DMS153 treated with DMSO at 0.1 percent for 48 hours (cell line): Measurements from ENCODE around the gene FBXO28.
A peak's percentile ranks its signal among the peaks of the same experiment; 100 is the strongest.

ENCODE experiments used
- DNase-seq: peaks from one replicate; lab custom pipeline; 2025; ENCODE audit not compliant: unreplicated experiment; lab: John Stamatoyannopoulos, UW

FBXO28 gene

GRCh38 chr1:224149709-224150108, 35.8 kb downstream of the FBXO28 start:
- no peak for DNase-seq

DNA sequence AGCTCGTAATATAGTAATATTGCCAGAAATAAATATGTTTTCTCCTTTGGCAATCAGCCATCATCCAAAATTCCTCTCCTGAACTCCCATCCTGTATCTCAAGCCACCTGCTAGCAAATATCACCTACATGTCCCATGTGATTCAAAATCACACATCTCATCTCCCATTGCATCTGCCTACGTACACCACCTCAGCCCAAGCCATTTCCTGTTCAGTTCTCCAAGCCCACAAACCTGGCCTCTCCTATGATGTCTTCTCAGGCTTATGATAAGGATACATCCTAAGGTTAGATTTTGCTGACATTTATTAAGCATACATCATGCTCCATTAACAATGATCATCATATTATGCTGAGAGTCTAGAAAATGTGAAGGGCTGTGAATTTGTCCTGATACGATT, 37.2 kb downstream of the FBXO28 start:
- no peak for DNase-seq

DNA sequence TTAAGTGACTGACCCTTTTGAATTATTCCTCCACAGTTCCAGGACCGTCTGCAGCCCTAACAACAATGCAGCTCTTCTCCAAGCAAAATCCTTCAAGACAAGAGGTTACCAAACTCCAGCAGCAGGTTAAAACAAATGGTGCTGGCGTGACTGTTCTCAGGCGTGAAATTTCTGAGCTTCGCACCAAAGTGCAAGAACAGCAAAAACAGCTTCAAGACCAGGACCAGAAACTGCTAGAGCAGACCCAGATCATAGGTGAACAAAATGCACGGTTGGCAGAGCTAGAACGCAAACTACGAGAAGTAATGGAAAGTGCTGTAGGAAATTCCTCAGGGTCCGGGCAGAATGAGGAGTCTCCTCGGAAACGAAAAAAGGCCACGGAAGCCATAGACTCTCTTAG, 43.4 kb downstream of the FBXO28 start:
- no peak for DNase-seq

GRCh38 chr1:224159541-224159940, 45.6 kb downstream of the FBXO28 start:
- DNase-seq, result no peak

GRCh38 chr1:224160171-224160682, 46.3 kb downstream of the FBXO28 start:
- DNase-seq, result no peak

- DNase-seq, result no peak
Observed at GRCh38 chr1:224162768-224163167, 48.9 kb downstream of the FBXO28 start.

GRCh38 chr1:224163311-224163710, 49.4 kb downstream of the FBXO28 start:
- no peak for DNase-seq

GRCh38 chr1:224168859-224169380, 55.0 kb downstream of the FBXO28 start:
- no peak for DNase-seq

- no peak for DNase-seq
Observed at GRCh38 chr1:224169718-224170270, 55.9 kb downstream of the FBXO28 start.

GRCh38 chr1:224170343-224170742, 56.4 kb downstream of the FBXO28 start:
- DNase-seq, result no peak

DNA sequence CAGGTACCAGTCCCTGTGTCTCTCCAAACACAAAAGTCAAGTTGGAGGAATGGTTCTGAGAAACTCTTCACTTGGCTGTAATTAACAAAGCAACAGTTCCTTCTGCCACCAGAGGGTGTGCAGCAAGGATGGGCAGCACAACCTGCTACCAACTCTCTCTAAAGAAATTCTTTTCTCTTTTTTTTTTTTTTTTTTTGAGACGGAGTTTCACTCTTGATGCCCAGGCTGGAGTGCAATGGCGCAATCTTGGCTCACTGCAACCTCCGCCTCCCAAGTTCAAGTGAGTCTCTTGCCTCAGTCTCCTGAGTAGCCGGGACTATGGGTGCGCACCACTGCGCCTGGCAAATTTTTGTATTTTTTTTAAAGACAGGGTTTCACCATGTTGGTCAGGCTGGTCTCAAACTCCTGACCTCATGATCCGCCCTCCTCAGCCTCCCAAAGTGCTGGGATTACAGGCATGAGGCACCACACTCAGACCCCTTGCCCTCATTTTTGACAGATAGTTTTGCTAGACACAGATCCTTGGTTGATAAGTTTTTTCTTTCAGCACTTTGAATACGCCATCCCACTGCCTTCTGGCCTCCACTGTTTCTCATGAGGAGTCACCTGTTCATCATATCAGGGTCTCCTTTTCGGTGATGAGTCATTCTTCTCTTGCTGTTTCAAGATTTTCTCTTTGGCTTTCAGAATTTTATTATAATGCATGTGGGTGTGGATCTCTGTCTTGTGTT, 57.0 kb downstream of the FBXO28 start:
- DNase-seq, result no peak

- no peak for DNase-seq
Observed at GRCh38 chr1:224172229-224172628, 58.3 kb downstream of the FBXO28 start.

- DNase-seq, result no peak
Observed at GRCh38 chr1:224173523-224173922, 59.6 kb downstream of the FBXO28 start.

- DNase-seq, result peak; percentile 24
Observed at GRCh38 chr1:224175617-224176016, 61.7 kb downstream of the FBXO28 start.

GRCh38 chr1:224177356-224177999, 63.6 kb downstream of the FBXO28 start:
- DNase-seq, result no peak

- no peak for DNase-seq
Observed at GRCh38 chr1:224178894-224179293, 65.0 kb downstream of the FBXO28 start.

GRCh38 chr1:224180783-224181452, 67.0 kb downstream of the FBXO28 start:
- no peak for DNase-seq

- no peak for DNase-seq
Observed at GRCh38 chr1:224181453-224181810, 67.5 kb downstream of the FBXO28 start.

DNA sequence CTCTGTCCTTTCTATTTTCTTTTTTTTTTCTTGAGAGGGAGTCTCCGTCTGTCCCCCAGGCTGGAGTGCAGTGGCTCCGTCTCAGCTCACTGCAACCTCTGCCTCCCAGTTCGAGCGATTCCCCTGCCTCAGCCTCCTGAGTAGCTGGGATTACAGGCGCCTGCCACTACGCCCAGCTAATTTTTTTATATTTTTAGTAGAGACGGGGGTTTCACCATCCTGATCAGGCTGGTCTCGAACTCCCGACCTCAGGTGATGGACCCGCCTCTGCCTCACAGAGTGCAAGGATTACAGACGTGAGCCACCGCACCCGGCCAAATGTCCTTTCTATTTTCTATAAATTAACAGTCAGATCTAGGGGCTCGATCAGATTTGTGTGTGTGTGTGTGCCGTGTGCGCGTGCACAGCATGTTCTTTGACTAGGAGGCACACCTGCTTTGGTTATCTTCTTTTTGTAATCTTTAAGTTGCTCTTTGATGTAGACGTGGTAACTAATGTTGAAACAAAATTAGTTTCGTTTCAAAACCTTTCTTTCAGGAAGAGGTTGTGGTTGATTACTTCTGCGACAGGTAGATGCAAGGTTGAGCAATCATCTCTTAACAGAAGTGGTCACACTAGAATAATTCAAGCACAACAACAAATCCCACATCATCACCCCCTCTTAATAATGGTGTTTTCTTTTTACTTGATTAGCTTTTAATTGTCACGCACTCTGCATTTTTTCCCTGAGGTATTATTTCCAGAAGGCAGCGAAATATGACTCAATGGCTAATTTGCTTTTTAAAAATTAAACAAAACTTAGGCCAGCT, 68.3 kb downstream of the FBXO28 start:
- DNase-seq, result peak; percentile 76

DNA sequence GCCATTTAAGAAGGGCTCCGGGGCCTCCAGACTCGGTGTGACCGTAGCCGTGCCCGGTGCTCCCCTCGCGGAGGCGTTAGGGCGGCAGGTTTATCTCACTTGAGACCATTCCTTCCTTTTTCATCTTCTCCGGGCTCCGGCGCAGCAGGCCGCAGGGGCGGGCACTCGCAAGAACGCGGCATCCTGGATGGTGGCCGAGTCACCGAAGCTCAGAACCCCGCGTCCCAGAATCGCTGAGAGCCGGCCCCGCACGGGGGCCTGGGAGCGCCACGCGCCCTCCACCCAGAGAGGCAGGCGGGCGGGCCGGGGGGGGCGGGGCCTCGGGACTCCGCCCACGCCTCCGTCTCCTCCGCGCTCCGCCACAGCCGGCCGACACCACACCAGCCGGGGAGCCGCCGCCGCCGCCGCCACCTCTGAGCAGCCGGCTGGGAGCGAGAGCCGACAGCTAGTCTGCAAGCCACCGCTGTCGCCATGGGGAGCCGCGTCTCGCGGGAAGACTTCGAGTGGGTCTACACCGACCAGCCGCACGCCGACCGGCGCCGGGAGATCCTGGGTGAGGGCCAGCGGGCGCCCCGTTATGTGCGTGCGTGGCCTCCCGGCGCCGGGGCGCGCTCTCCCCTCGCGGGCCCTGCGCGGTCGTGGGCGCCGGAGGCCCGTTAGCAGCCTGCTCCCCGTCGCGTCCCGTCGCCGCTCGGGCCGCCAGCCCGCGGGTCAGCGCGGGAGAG, 69.1 kb downstream of the FBXO28 start, which contains the start of gene DEGS1:
TSS of gene DEGS1 (plus strand) at position 375 of the 725 bp plus-strand sequence. CDS start at position 472, 97 bp downstream.
- peak; percentile 84 for DNase-seq
